Breast epithelium (tissue), 4 donors: Measurements from ENCODE around the gene GLT6D1. TPM values are rescaled to one million over a fixed set of nuclear protein-coding genes. Genes with fewer than 3 reads are reported as not detected.

Source experiments
- DNase-seq, 2 donors: peaks; one replicate each; pipeline ENCODE4 v3.0.0-alpha.2; 2019; ENCODE audit warnings: low spot score in 2 of 2
- H3K27ac ChIP-seq, 2 donors: fragments of 200-600 bp; sonication (generic) in 1 of 2; one replicate each; pipeline ENCODE4 v1.5.1; 2016 to 2019; ENCODE audit warnings: mild to moderate bottlenecking in 1 of 2
- H3K27me3 ChIP-seq, 2 donors: fragments of 200-600 bp; sonication (generic) in 1 of 2; one replicate each; pipeline versions ENCODE4 v1.5.1 to v1.6.0; 2017 to 2019; ENCODE audit warnings: control low read depth in 1 of 2, mild to moderate bottlenecking in 1 of 2
- H3K36me3 ChIP-seq: fragments of 200-600 bp; one replicate; pipeline ENCODE4 v1.5.1; 2019
- H3K4me1 ChIP-seq, 2 donors: fragments of 200-600 bp; sonication (generic); one replicate each; pipeline ENCODE4 v1.5.1; 2016 to 2019; ENCODE audit warnings: control low read depth in 1 of 2
- H3K4me3 ChIP-seq, 3 donors: fragments of 200-600 bp; sonication (generic); 1 replicate in 2 of 3; 2 replicates in 1 of 3; pipeline ENCODE4 v1.5.1; 2016 to 2019; ENCODE audit warnings: mild to moderate bottlenecking in 3 of 3, moderate library complexity in 2 of 3
- H3K9me3 ChIP-seq, 2 donors: fragments of 200-600 bp; sonication (generic) in 1 of 2; one replicate each; pipeline ENCODE4 v1.5.1; 2016 to 2019; ENCODE audit warnings: control low read depth in 1 of 2
- POLR2A ChIP-seq: fragments of 450-650 bp; IDR thresholded peaks from one replicate; pipeline ENCODE4 v1.6.1; 2016; ENCODE audit warnings: antibody characterized with exemption, mild to moderate bottlenecking, moderate library complexity
- POLR2AphosphoS5 ChIP-seq, 3 donors: sonication (generic); formaldehyde crosslinking; IDR thresholded peaks; one replicate each; pipeline ENCODE4 v1.6.1; 2017; ENCODE audit warnings: antibody characterized with exemption in 3 of 3
- intact Hi-C: fragments of 100-400 bp; cut with DNase I; formaldehyde crosslinking; loops from one replicate; pipeline ENCODE4 v1.15.1; 2023; ENCODE audit warnings: low total_unique reads
- total RNA-seq, 3 donors: library from RNA; depleted of rRNA; stranded (reverse); fragments of >200 nt; gene quantifications; one replicate each; pipeline ENCODE4 v1.1.0, GENCODE V29; 2016
- TF ChIP-seq, protein P1 (sequence below), 3 donors: fragments of 450-650 bp; IDR thresholded peaks; one replicate each; pipeline ENCODE4 v1.5.1; 2016 to 2017; ENCODE audit warnings: antibody characterized with exemption in 3 of 3, mild to moderate bottlenecking in 3 of 3, moderate library complexity in 3 of 3

The GLT6D1 gene
- total RNA-seq, 3 donors from 2014 or later = not detected

DNA sequence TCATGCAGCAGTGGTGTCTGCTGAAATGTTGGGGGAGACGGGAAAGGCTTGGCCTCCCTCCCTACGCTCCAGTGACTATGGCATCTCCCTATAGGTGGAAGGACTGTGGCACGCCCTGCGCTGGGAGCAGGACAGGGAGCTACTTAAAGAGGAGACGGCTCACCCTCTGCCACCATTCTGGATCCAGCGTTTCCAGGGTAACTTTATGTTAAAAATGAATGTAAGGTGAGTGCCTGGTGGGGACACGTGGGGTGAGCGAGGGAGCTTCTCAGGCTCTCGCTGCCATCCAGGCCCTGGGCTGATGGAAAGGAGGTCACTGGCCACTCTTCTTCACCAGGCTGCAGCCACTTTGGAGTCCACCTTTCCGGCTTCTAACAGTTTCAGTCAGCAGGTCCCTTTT is 62.1 kb downstream of the GLT6D1 start:
- TF ChIP-seq, protein P1, sequence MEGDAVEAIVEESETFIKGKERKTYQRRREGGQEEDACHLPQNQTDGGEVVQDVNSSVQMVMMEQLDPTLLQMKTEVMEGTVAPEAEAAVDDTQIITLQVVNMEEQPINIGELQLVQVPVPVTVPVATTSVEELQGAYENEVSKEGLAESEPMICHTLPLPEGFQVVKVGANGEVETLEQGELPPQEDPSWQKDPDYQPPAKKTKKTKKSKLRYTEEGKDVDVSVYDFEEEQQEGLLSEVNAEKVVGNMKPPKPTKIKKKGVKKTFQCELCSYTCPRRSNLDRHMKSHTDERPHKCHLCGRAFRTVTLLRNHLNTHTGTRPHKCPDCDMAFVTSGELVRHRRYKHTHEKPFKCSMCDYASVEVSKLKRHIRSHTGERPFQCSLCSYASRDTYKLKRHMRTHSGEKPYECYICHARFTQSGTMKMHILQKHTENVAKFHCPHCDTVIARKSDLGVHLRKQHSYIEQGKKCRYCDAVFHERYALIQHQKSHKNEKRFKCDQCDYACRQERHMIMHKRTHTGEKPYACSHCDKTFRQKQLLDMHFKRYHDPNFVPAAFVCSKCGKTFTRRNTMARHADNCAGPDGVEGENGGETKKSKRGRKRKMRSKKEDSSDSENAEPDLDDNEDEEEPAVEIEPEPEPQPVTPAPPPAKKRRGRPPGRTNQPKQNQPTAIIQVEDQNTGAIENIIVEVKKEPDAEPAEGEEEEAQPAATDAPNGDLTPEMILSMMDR (IDR thresholded peaks at IDR 0.05) = no peak
- H3K4me1 ChIP-seq = no peaks in the 10 kb centered on the region
- H3K27ac ChIP-seq = no peak overlapping the region
- no peaks in the 10 kb centered on the region for H3K9me3 ChIP-seq
- DNase-seq = no peak
- peaks cover 0 to 16% of the 10 kb centered on the region in 2 donors for H3K27me3 ChIP-seq
- intact Hi-C loops = no loop called here
- H3K4me3 ChIP-seq = no peak overlapping the region
- no peaks in the 10 kb centered on the region for H3K36me3 ChIP-seq

DNA sequence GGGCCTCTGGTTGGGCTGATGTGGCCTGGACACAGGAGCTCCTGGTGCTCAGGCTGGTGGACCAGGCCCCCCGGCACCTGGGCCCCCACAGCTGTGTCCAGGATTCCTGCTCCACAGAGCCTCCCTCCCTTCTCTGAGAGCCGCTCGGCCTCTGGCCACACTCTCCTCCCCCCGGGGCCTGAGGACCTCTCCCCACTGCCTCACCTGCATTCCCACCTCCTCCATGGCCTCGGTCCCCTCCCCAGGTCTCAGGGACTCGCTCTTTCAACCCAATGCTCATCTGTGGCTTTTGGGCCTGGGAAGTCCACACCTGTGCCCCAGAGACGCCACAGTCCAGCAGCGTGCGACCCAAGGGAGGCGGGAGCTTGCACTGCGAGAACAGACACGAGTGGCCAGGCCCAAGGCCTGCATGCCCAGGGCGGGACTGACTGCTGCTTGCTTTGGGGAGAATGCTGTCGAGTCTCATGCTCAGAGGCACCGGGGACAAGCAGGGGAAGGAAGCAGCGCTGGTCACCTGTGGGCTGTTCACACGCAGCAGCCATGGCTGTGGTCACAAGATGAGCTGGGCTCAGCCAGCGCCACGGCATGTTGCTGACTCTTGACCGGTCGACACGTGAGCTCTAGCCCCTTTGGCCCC is 63.2 kb downstream of the GLT6D1 start:
- TF ChIP-seq, protein P1 (IDR thresholded peaks at IDR 0.05) = no peak
- TF ChIP-seq POLR2AphosphoS5 (IDR thresholded peaks at IDR 0.05) (no peak), POLR2A (no peak)
- intact Hi-C loops = no loop called here

DNA sequence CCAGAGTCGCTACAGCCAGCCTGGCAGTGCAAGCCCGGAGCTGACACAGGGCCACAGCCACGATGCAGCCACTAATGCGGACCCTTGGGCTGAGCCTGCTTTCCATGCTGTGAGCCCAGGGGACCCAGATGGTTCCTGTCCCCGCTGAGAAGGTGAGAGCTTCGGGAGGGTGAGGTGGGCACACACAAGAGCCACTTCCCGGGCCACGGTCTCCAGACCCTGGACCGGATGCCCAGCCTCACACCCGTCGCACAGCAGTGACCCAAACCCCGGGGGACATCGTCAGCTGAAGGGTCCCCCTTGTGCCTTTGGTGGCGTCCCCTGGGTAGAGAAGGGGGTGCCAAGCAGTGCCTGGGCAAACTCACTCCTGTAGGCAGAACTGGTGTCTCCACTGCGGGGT is 64.4 kb downstream of the GLT6D1 start:
- TF ChIP-seq, protein P1 (IDR thresholded peaks at IDR 0.05) = no peak
- TF ChIP-seq POLR2A = no peak
- no peak for TF ChIP-seq POLR2AphosphoS5 (IDR thresholded peaks at IDR 0.05)
- Histone ChIP-seq H3K4me1 (no peaks in the 10 kb centered on the region), H3K9me3 (no peaks in the 10 kb centered on the region), H3K27me3 (peaks cover 0 to 5% of the 10 kb centered on the region in 2 donors), H3K27ac (no peak overlapping the region), H3K4me3 (no peak overlapping the region), H3K36me3 (no peaks in the 10 kb centered on the region)
- intact Hi-C loops = no loop called here
- DNase-seq = no peak

More for the DNA sequence above, 63.2 kb downstream of the GLT6D1 start:
- Histone ChIP-seq H3K36me3 (no peaks in the 10 kb centered on the region), H3K4me3 (no peak overlapping the region), H3K27me3 (peaks cover 0 to 14% of the 10 kb centered on the region in 2 donors), H3K4me1 (no peaks in the 10 kb centered on the region), H3K27ac (no peak overlapping the region), H3K9me3 (no peaks in the 10 kb centered on the region)
- DNase-seq = no peak

DNA sequence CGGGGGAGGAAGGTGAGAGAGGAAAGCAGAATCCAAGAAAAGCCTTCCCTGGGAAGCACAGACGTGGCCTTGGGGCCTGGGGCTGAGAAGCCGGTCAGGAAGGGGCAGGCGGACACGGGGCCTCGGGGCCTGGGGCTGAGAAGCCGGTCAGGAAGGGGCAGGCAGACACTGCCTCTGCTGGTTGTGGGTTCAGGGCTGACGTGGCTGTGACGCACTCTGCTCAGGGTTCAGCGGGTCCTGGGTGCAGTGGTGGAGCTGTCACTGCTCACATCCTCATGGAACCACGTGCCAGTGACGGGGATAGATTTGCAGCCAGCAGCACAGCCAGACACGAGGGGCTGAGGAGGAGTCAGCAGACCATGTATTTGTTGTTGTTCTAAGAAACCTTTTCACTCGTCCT is 65.0 kb downstream of the GLT6D1 start:
- H3K27me3 ChIP-seq = peaks cover 0 to 5% of the 10 kb centered on the region in 2 donors
- H3K4me1 ChIP-seq = no peaks in the 10 kb centered on the region
- H3K4me3 ChIP-seq = no peak overlapping the region
- intact Hi-C loops = no loop called here
- peaks cover 0 to 1% of the 10 kb centered on the region in 2 donors for H3K9me3 ChIP-seq
- TF ChIP-seq POLR2A (no peak), POLR2AphosphoS5 (IDR thresholded peaks at IDR 0.05) (no peak)
- TF ChIP-seq, protein P1 (IDR thresholded peaks at IDR 0.05) = no peak
- no peaks in the 10 kb centered on the region for H3K36me3 ChIP-seq
- DNase-seq = no peak
- H3K27ac ChIP-seq = no peak overlapping the region

Other genes starting within 250 kb of the GLT6D1 start
- 10 to 100 TPM; 13.9 to 18.1 (median 15.1) TPM for gene PPP1R26, start 159.8 kb downstream of the GLT6D1 start, total RNA-seq
- gene MRPS2, start 138.9 kb downstream of the GLT6D1 start, total RNA-seq = 10 to 100 TPM; 35.4 to 39.8 (median 36.7) TPM
- gene LCN1, start 118.1 kb downstream of the GLT6D1 start, total RNA-seq = not detected
- not detected for gene OBP2A, start 93.4 kb downstream of the GLT6D1 start, total RNA-seq
- not detected for gene PAEP, start 77.8 kb downstream of the GLT6D1 start, total RNA-seq
- gene LCN9, start 23.8 kb upstream of the GLT6D1 start, total RNA-seq = under 1 TPM in 1 of 3 donors, not detected in 2; 0.64 TPM
- gene SOHLH1, start 59.9 kb upstream of the GLT6D1 start, total RNA-seq = not detected
- gene KCNT1, start 62.6 kb upstream of the GLT6D1 start, total RNA-seq = not detected